Central memory CD4-positive, alpha-beta T cell (primary cell): Measurements from ENCODE around the gene CHST8.

Source experiments
- DNase-seq: peaks from one replicate; pipeline ENCODE4 v3.0.0; 2022

The CHST8 gene

GRCh38 chr19:33720691-33721682, 99.2 kb downstream of the CHST8 start:
- no peak for DNase-seq

- no peak for DNase-seq
Observed at GRCh38 chr19:33721735-33722297, 100.1 kb downstream of the CHST8 start.

DNA sequence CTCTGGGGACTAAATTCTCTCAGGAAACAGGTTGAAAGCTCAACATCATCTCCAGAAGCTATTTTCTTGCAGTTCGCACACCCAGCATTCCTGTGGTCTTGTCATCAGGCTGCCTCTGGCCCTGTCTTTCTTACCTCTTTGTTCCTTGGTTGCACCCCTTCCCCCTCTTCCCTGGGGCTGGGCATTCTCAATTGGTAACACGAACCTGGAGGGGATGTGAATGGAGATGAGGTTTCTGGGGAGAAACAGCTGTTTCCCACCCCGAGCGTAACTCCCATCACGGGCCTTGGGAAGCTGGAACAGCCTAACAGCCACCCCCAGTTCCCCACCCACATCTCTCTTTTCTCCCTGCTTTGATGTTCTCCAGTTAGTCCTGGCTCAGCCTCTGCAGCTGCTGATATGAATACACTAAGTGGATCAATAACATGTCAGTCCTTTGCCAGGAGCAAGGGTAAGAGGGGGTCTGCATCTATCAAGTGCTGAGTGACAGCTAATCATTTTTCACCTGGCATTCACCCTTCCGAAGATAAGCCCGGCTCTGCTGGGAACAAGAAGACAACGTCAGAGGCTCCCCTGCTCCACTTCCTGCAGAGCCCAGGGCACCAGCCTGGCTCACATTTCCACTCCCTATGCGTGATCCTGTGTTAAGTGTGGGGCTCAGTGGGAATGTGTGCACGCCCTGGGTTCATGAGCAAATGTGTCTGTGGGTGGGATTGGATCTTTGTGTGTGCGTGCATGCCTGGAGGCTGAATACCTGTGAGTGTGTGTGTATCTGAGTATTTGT, 100.9 kb downstream of the CHST8 start:
- DNase-seq = no peak

DNA sequence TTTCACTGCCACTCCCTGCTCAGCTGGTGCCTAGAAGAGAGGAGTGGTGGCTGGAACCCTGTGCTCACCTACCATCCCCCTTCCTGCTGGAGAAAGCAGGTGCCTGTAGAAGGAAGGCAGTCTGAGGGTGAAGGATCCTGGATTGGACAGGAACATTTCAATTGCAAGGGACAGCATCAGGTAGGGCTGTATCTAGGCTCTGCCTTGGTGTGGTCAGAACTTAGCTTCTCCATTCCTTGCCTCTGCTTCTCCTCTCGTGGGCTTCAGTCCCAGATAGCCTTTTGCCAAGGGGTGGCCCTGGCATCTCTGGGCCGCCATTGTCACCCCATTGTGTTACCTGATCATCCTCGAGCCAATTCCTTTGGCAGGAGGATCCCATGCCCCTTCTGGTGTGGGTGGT, 101.8 kb downstream of the CHST8 start:
- no peak for DNase-seq

DNA sequence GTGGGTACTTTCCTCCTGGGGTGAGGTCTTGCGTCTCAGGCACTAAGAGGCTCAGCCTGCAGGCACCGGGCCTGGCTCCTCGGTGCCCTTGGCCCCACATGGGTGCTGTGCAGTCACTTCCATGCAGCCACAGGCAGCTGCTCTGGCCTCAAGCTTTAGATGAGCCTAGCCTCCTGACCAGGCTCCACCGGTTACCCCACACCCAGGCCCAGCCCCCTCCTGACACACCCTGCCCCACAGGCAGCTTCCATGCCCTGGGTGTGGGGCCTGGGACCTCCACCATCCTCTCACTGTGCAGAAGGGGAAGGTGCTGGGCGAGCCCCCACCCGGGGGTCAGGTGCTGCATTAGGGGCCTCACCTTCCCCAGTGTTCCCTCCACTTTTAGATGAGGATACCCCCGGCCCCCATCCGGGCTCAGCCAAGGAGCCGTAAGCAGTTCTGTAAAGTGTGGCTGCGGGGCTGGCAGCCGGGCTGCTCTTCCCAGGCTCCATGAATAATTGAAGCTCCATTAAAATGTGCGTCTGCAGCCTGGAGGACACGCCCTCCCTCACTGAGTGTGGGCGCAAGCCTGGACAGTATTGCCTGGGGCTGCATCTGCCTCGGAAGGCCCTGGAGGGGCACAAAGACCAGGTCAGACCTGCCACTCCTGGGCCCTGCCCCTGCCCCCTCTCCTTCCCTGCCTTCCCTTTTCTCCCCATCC, 102.4 kb downstream of the CHST8 start:
- DNase-seq = no peak

DNA sequence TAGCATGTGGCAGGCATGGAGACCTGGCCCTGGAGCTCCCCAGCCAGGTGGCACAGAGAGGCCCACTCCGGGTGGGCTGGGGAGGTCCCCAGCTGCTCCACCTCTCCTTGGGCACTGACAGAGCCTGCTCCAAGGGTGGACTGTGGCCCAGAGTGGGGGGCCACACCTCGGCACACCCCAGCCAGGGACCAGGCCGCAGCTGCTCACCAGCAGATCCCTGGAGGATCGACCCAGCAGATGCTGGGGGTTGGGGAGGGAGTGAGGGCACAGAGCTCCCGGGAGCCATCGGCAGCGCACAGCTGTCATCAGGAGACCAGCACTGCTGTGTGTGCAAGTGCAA, 102.9 kb downstream of the CHST8 start:
- DNase-seq = no peak

DNA sequence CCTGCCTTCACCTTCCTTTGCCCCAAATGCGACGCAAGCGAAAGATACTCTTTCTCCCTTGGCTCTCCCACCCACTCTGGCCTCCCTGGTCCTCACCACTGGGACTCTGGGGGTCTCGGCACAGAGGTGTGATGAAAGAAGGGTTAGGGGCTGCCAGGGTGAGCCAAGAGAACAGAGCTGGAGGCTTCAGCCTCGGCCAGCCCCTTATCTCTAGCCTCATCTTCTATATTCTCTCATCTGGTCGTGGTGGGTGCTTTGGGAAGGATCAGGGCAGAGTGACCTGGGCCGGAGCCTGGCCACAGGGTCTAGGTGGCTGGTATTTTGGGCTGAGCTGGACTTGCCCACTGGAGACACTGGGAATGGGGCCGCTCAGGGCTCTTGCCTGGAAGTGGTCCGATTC, 103.8 kb downstream of the CHST8 start:
- DNase-seq = no peak

DNA sequence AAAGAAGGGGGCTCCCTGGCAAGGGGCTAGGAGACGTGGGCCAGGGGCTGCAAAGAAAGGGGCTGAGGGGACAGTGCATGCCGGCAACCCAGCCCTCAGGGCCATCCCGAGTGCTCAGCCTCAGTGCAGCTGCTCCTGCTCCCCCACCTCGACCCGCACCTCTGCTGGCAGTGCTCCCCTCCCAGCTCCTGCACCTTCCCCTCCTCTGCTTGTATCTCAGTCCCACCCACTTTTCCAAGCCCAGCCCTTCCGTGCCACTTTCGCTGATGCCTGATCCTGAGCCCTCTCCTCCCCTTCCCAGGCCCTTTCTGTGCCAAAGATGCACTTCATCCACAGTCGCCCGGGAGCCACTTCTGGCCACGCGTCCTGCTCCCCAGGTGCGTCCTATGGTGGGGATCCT, 105.0 kb downstream of the CHST8 start:
- DNase-seq = no peak

DNA sequence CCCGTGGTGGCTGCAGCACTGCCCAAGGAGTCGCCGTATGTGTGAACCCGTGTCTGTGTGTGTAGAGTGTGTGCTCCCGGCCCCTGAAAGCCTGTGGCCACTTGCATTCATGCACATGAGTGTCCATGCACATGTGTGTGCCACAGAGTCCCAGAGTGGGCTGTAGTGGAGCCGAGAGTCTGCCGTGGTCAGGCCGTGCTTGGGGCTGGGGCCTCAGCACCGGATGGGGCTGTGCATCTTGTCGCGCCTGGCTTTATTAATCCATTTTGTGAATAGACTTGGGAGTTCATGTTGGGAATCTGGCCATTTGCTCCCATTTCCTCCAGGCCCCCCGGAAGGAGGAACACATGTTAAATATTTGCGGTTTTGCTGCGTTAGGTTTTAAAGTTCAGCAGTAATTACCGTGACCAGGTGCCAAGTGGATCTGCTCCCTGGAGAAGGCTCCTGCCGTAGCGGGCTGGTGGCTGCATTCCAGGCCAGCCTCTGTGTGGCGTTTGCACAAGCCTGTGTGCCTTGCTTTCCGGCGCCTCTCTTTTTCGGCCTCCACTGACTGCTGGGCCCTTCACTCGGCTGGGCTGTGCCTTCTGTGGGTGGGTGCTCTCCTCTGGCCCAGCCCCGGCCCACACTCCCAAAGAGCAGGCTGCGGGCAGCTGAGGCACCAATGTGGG, 105.7 kb downstream of the CHST8 start:
- no peak for DNase-seq

DNA sequence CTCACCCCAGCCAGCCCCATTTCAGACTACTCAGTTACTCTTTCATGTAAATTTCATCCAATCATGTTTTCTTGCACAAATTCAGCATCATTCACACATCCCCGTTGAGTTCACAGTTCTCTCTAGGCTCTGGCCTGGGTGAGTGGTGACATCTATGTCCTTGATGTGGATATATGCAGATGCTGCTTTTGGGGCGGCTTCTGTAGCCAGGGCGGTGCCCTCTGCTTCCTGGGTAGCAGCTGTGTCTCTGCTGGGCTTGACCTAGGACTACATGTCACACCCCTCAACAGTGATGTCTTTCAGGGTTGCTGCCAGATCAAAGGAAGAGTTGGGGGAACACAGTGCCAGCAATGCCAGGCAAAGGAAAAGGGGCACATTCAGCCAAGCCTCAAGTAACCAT, 106.4 kb downstream of the CHST8 start:
- no peak for DNase-seq

- DNase-seq = no peak
Observed at GRCh38 chr19:33730858-33731607, 109.3 kb downstream of the CHST8 start.

DNA sequence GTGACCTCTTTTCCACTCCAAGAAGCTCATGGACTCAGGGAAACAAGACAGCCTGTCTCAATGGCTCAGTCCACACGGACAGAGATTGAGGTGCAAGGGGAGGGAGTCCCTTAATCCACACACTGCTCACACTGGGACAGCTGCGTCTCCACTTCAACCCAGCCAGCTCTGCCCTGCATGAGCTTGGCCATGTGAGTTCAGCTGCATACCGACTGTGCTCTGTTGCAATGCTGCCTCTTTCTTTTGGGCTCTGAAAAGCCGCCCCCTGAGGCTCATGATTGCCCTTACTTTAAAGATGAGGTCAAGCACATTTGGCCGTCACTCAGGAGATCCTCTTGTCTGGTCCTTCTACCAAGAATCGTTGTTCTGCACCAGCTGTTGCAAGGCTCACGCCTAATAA, 110.1 kb downstream of the CHST8 start:
- no peak for DNase-seq

DNA sequence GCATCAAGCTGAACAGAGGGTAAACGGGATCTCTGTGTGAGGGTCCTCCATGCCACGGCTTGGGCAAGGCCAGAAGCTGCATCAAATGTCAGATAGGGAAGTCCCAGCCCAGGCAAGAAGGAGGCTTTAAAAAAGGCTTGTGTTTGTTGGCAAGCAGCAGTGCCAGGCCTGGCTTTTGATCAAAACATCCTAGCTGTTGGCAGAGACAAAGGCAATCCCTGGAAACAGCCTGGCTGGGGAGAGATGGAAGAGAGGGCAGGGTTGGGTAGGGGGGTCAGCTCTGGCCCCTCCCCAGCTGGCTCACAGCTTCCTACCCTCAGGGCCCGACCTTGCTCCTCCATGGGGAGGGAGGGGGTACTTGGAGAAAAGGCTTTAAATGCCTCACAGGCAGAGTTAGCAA, 113.2 kb downstream of the CHST8 start:
- no peak for DNase-seq

DNA sequence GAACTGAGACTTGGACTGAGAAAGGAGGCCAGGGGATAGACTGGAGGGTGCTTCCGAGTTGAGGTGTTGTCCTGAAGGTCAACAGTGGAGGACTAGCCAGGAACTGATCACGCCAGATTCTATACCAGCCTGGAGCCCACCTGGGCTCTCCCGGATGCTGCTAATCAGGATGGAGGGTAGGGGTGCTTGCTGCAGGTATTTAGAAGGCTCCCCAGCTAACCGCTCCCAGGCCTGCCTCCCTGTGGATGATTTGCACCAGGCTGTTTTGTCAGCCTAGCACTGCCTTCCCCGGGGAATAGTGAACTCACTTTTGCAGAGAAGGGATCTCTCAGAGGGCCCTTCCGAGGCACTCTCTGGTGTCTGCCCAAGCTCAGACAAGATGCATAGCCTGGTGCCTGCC, 114.4 kb downstream of the CHST8 start:
- no peak for DNase-seq

- no peak for DNase-seq
Observed at GRCh38 chr19:33736787-33737186, 115.0 kb downstream of the CHST8 start.

GRCh38 chr19:33737681-33738371, 116.1 kb downstream of the CHST8 start:
- no peak for DNase-seq

DNA sequence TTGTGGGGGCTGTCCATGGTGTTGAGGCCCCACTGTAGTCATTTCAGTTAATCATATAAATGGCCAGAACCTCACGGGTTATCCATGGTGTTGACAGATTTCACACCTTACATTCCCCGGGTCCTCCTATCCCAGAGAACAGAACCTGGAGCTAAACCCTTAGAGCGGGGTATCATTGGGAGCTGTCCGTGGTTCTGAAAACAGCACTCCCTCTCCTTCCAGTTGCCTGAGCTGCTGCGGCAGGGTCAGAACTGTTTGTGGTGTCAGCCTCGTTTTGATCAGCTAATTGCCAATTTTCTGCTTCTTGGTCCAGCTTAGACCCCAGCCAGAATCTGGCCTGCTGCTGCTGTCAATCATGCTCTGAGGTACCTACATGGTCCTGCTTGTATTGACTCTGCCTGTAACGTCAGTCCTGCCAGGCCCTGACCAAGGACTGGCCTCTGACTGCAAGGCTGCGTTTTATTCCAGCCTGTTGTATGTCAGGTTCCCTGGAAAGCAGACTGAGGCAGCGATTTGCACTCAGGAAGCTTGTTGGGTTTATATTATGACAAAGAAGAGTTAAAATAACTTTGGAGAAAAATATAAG, 119.2 kb downstream of the CHST8 start:
- DNase-seq = no peak

GRCh38 chr19:33745297-33745696, 123.5 kb downstream of the CHST8 start:
- no peak for DNase-seq

DNA sequence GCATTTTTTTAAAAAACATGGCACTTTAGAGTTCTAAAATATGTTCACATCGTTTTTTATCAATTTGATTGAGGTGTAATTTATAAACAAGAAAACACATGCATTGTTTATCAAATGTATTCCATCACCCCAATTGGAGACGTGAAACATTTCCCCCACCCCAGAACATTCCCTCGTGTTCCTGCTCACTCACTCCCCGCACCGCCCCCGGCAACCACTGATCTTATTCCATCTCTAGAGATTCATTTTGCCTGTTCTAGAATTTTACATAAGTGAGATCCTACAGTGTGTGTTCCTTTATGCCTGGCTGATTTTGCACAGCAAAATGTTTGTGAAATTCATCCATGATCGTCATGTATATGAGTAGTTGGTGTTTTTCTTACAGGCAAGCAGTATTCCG, 124.4 kb downstream of the CHST8 start:
- no peak for DNase-seq

DNA sequence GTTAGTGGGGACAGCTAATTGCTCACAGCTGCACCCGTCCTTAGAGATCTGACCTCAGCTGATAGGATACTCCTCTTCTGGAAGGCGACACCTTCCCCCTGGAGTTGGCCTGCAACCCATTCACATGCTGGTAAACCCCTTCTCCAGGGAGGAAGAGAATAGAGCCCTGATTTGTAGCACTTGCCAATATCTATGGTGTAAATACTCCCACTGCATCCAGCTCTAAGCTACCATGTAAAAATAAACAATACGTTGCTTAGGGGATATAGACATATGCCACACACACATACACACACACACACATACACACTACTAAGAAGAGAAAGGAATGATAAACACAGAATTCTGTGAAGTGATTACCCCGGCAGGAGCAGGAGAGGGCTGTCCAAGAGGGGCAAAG, 125.5 kb downstream of the CHST8 start:
- DNase-seq = no peak

DNA sequence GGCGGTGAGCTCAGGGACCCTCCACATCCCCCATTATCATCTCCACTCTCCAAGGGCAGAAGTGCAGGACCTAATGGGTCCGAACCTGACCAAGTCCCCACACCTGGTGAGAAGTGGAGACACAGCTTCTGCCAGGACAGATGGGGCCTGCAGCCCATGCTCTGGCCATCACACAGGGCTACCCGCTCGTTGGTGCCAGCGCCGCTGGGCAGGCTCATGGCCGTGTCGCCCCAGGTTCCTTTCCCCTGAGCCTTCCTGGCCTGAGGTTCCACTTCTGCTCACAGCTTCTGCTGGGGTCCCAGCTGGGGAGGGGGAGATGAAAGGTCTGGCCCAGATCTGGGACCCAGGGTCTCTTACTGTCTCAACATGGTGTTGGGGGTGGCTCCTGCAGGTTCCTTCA, 126.5 kb downstream of the CHST8 start:
- DNase-seq = no peak
